ENCODE results near the gene ADAMTS1. TPM values are rescaled to one million over a fixed set of nuclear protein-coding genes. Genes with fewer than 3 reads are reported as not detected.

ADAMTS1 gene
- total and polyA plus RNA-seq, 2 donors (not counting 1 experiment from before 2014, with no cell fraction given): not detected

DNA sequence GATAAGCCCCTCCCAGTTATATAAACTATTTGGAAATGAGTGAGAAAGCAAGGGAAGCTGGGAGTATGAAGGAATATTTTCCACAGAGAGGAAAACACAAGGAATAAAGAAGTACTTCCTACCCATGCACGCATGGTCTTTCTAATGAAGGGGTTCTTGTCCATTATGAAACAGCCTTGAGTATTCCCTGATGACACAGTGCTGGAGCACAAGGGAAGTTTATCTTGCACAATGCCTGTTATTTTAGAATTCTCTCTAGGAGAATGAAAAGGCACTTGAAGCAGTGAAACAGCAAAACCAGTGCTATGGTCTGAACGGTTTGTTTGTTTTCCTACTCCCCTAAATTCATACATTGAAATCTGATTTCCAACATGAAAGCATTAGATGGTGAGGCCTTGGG, 38.6 kb upstream of the ADAMTS1 start:
- Mint-ChIP-seq H3K27me3 (no peaks in the 10 kb centered on the region), H3K27ac (no peak overlapping the region), H3K4me3 (no peak overlapping the region), H3K9me3 (ENCODE audit: insufficient read depth) (no peaks in the 10 kb centered on the region), H3K4me1 (no peaks in the 10 kb centered on the region)
- Histone ChIP-seq H3K27me3 (replicated peaks in 1 of 4; ENCODE audit: control extremely low read depth in 1 of 4, control insufficient read depth in 3 of 4, insufficient read depth in 4 of 4, low read length in 3 of 4) (no peaks in the 10 kb centered on the region), H3K36me3 (replicated peaks in 1 of 2; ENCODE audit: control extremely low read depth in 1 of 2, control insufficient read depth in 1 of 2, extremely low read depth in 1 of 2, insufficient read depth in 2 of 2, low read length in 1 of 2) (no peaks in the 10 kb centered on the region), H3K4me3 (ENCODE audit: control extremely low read depth in 1 of 5, extremely low read depth in 1 of 5, insufficient read depth in 1 of 5, low read depth in 2 of 5, low read length in 4 of 5) (no peak overlapping the region), H3K4me1 (ENCODE audit: control insufficient read depth in 2 of 2, insufficient read depth in 2 of 2, low read length in 2 of 2) (no peaks in the 10 kb centered on the region), H4K20me1 (ENCODE audit: control insufficient read depth, insufficient read depth, low read length, poor library complexity, severe bottlenecking) (no peaks in the 10 kb centered on the region), H3K79me2 (ENCODE audit: control insufficient read depth, insufficient read depth, low read length) (no peaks in the 10 kb centered on the region), H3K9ac (ENCODE audit: low read length) (no peak overlapping the region), H3K4me2 (replicated peaks; ENCODE audit: low read depth, low read length, poor library complexity, severe bottlenecking) (no peak overlapping the region), H3K9me3 (ENCODE audit: control extremely low read depth in 1 of 3, control insufficient read depth in 2 of 3, insufficient read depth in 1 of 3, low read length in 2 of 3) (no peaks in the 10 kb centered on the region), H2AFZ (ENCODE audit: insufficient read depth, low read depth, low read length, poor library complexity, severe bottlenecking) (no peak overlapping the region), H3K27ac (ENCODE audit: low read length in 2 of 2) (no peak overlapping the region)
- DNase-seq (no peak), ATAC-seq (ENCODE audit: low read depth) (no peak)
- WGBS (ENCODE audit: insufficient coverage): no CpG with 5 or more reads among the region's 2 CpGs
- intact Hi-C loops (cut with micrococcal nuclease): no loop called here
- ChIA-PET POLR2A (no interaction called here), CTCF (no interaction called here)
- TF ChIP-seq, protein P1, sequence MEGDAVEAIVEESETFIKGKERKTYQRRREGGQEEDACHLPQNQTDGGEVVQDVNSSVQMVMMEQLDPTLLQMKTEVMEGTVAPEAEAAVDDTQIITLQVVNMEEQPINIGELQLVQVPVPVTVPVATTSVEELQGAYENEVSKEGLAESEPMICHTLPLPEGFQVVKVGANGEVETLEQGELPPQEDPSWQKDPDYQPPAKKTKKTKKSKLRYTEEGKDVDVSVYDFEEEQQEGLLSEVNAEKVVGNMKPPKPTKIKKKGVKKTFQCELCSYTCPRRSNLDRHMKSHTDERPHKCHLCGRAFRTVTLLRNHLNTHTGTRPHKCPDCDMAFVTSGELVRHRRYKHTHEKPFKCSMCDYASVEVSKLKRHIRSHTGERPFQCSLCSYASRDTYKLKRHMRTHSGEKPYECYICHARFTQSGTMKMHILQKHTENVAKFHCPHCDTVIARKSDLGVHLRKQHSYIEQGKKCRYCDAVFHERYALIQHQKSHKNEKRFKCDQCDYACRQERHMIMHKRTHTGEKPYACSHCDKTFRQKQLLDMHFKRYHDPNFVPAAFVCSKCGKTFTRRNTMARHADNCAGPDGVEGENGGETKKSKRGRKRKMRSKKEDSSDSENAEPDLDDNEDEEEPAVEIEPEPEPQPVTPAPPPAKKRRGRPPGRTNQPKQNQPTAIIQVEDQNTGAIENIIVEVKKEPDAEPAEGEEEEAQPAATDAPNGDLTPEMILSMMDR (IDR thresholded peaks at IDR 0.05): no peak
- TF ChIP-seq EZH2 (IDR thresholded peaks at IDR 0.05; ENCODE audit: borderline replicate concordance, insufficient read depth, low read depth, low read length, poor library complexity, severe bottlenecking): no peak

DNA sequence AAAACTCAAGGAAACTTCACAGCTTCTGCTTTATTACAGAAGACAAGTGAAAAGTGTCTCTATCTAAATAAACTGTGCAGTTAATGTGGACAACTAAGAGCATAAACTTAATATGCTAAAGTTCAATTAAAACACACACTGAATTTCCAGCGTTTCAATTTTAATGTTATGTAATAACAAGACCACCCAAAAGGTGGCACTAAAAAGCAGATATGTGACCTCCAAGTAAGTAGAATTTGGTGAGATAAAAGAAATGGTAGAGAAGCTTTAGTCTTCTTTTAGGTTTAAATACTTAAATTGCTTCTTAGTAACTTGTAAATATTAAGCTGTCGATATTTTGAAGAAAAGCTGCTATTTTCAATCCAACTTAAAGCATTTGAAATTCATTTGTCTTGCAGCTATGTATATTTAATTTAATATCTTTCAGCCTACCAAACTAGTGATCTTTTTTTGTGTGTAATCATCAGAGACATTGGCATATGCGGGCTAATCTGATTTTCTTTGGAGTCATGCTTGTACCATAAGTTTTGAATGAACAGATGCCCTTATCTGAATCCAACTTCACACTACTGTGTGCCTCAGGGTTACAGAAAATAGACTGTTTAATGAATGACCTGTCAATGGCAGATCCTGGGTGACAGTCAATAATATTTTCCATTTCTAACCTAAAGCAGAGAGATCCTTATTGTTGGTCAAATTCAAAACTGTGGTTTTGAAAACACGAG, 36.5 kb upstream of the ADAMTS1 start:
- ChIA-PET POLR2A (interaction anchor here (0.7 kb wide), 1 partner anchor 321 kb away, joined by 3 read pairs; no protein-coding TSS in a partner anchor), CTCF (interaction anchor here (1.3 kb wide), 1 partner anchor 1863 kb away, joined by 6 read pairs; no protein-coding TSS in a partner anchor)
- Histone ChIP-seq H2AFZ (ENCODE audit: insufficient read depth, low read depth, low read length, poor library complexity, severe bottlenecking) (no peak overlapping the region), H3K4me2 (replicated peaks; ENCODE audit: low read depth, low read length, poor library complexity, severe bottlenecking) (no peak overlapping the region), H3K36me3 (replicated peaks in 1 of 2; ENCODE audit: control extremely low read depth in 1 of 2, control insufficient read depth in 1 of 2, extremely low read depth in 1 of 2, insufficient read depth in 2 of 2, low read length in 1 of 2) (no peaks in the 10 kb centered on the region), H3K4me1 (ENCODE audit: control insufficient read depth in 2 of 2, insufficient read depth in 2 of 2, low read length in 2 of 2) (no peaks in the 10 kb centered on the region), H3K27ac (ENCODE audit: low read length in 2 of 2) (no peak overlapping the region), H3K79me2 (ENCODE audit: control insufficient read depth, insufficient read depth, low read length) (no peaks in the 10 kb centered on the region), H3K9ac (ENCODE audit: low read length) (no peak overlapping the region), H3K27me3 (replicated peaks in 1 of 4; ENCODE audit: control extremely low read depth in 1 of 4, control insufficient read depth in 3 of 4, insufficient read depth in 4 of 4, low read length in 3 of 4) (no peaks in the 10 kb centered on the region), H3K4me3 (ENCODE audit: control extremely low read depth in 1 of 5, extremely low read depth in 1 of 5, insufficient read depth in 1 of 5, low read depth in 2 of 5, low read length in 4 of 5) (no peak overlapping the region), H3K9me3 (ENCODE audit: control extremely low read depth in 1 of 3, control insufficient read depth in 2 of 3, insufficient read depth in 1 of 3, low read length in 2 of 3) (no peaks in the 10 kb centered on the region), H4K20me1 (ENCODE audit: control insufficient read depth, insufficient read depth, low read length, poor library complexity, severe bottlenecking) (no peaks in the 10 kb centered on the region)
- Mint-ChIP-seq H3K27ac (no peak overlapping the region), H3K27me3 (no peaks in the 10 kb centered on the region), H3K9me3 (ENCODE audit: insufficient read depth) (no peaks in the 10 kb centered on the region), H3K4me3 (no peak overlapping the region), H3K4me1 (no peaks in the 10 kb centered on the region)
- intact Hi-C loops (cut with micrococcal nuclease): no loop called here
- ATAC-seq (ENCODE audit: low read depth) (no peak), DNase-seq (no peak)
- no peak for TF ChIP-seq EZH2 (IDR thresholded peaks at IDR 0.05; ENCODE audit: borderline replicate concordance, insufficient read depth, low read depth, low read length, poor library complexity, severe bottlenecking)
- TF ChIP-seq, protein P1 (IDR thresholded peaks at IDR 0.05): no peak
- WGBS (ENCODE audit: insufficient coverage): no CpG with 5 or more reads among the region's 4 CpGs

Measured in B cell (primary cell).